Stimulated activated CD4-positive, alpha-beta T cell treated with anti-CD3 and anti-CD28 coated beads, Interleukin-15, amount 100 ng/mL, for 48 hours (primary cell): ENCODE data around the gene PIK3C3.
"Not testable (repeated sequence)": the region's sequence is repeated elsewhere in the genome, so short reads cannot be mapped to it uniquely, and the experiment has no call there.

ENCODE experiments used
- DNase-seq, 2 donors: peaks; one replicate each; pipeline ENCODE4 v3.0.0-alpha.2; 2020; ENCODE audit warnings: low read depth in 2 of 2

Gene PIK3C3

DNA sequence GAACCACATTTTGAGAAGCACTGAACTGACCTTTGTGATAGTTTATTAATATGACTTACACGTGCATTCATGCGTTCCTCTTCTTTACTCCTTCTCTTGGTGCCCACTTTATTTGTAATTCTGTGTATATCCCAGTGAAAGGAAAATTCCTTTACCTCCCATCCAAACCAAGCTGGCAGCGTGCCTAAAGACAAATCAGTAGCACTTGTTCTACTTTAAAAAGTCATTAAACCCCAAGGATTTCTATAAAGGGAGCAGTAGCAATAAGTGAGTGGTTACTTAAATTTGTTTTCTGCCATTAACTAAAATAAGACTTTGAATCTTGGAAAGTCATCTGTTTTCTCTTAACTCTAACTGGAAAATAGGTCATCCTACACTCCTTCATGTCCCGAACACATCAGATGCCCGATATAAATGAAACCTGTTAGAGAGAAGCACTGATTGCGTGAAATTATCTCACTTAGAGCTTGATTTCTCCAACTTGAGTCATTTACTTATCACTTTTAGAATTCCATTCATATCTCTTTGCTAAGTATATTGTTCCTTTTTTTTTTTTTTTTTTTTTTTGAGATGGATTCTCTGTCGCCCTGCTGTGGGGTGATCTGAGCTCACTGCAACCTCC is 10.7 kb downstream of the PIK3C3 start:
- no peak for DNase-seq

DNA sequence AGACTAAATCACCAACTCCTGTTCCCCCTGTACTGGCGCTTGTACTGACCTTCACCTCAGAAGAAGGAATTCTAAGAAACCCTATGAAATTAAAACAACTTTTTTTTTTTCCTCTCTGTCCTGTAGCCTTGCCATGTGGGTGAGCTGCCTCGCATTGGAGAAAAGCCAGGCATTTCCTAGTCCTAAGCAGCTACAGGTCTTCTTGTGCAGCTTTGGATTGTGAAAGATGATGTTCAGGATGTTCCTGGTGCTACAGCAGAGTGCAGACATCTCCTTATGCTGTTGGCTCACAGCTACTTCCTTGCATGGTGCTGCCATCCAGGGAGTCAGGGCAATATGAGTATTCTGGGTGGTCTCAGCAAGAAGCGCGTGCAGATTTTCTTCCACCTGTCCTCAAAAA is 11.9 kb downstream of the PIK3C3 start:
- no peak for DNase-seq

- DNase-seq = no peak
Measured at GRCh38 chr18:41967680-41968079, 12.6 kb downstream of the PIK3C3 start.

DNA sequence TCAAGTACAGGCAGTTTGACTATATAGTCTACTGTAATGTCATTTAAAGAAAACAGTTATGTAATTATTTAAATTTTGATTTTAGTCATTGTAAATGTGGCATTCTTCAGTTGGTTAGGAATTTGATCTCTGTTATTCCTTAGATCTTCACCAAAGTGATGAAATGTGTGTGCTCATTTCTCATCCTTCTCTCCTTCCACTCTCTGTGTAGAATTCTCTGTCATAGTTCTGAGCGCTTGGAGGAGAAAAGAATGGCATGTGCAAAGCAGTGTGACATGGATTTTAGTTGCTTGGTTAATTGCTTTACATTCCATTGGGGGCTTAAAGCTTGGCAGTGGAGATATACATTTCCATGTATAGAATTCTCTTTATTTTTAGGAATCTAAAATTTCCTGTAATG is 14.8 kb downstream of the PIK3C3 start:
- no peak for DNase-seq

DNA sequence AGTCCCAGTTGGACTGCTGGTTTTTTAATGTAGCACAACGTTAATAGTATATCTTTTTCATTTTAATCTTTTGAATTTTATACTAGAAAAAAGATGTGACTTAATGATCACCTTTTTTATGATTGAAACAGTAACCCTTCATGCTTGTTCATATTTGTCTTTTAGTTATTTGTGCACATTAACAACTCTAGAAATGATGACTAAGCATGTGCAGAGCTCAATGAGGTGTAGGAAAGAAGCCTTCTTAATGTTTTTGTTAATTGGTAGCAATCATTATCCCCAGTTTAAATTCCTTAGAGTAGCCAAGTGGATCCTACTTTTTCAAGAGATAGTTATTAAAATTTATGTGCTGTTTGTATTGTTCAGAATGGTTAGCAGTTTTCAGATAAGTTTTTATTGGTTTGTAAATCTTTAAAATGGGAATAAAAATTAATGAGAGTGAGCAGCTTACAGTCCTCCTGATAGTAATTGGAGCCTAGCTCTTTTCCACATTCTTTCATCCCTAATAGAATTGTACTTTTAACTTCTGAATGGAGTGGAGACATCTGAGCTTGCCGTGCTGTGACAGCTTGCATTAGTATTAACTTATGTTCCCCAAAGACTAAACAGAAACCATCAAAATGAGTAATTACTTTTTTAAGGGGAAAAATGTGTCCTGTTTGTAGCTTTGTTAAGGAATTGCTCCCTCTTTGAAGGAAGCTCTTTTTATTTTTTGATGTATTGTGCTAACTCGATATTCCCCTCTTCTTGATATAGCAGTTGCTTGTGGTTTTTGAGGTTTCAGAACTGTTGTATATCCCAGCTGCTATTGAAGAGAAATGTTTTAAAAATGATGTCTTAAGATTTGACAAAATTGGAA is 17.3 kb downstream of the PIK3C3 start:
- DNase-seq = no peak

GRCh38 chr18:41973983-41974382 is 18.9 kb downstream of the PIK3C3 start:
- no peak for DNase-seq

DNA sequence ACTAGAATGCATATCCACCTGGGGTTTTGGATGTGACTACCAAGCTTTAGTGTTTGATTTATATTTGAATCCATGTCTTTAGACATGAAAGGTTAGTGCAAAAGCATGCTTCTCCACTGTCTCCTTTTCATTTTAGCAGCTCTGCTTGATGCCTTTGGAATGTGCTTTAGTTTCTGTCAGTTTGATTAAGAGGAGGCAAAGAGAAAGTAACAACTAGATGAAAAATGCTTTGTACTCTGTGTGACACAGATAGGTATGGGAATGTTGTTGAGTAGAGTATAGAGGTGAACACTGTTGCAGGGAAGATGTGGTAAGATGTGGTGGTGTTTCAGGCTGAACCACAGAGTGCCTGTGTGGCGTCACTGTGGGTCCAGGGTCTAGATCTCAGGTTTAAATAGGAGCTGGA is 19.8 kb downstream of the PIK3C3 start:
- DNase-seq = no peak

DNA sequence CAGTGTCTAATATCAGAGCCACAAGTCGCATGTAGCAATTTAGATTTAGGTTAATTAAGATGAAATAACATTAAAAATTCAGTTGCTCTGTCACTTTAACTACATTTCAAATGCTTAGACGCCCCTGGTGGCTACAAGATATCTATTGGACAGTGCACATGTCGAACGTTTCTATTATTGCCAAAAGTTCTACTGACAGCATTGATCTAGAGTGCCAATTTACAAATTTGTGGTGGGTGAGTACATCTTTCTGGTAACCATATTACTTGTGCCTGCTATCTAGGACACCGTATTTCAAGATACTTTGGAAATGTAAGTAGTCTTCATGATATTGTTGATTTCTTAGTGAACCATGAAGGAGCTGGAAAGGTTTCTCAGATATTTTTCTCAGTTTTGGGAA is 20.2 kb downstream of the PIK3C3 start:
- DNase-seq = no peak

DNA sequence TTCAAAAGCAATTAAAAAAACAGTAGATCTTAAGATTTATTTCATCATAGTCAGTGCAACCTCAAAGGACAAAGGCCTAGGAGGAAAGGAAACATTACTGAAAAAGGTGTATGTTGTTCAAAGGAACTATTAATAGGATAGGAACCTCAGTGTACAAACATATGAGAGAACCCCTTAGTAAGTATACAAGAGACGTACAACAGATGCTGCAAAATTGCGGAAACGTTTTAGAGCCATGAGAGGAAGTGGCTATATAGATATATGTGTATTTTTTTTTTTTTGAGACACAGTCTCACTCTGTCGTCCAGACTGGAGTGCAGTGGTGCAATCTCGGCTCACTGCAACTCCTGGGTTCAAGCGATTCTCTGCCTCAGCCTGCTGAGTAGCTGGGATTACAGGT is 22.2 kb downstream of the PIK3C3 start:
- DNase-seq = no peak

GRCh38 chr18:41982942-41983660 is 28.1 kb downstream of the PIK3C3 start:
- no peak for DNase-seq

DNA sequence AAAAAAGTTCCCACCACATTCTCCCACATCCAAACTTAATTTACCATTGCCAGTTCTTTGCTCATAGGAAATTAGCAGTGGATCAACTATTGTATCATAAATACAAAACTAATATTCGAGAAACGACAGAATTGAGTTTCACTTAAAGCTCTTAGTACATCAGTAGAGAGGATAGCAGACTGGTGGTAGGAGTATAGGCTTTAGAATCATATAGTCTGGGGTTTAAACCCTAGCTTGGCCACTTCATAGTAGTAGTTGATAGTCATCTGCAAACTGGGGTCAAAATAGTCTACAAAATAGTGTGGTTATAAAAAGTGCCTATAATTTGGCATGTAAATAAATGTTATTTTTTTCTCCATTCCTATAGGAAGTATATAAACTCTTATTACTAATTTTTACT is 30.9 kb downstream of the PIK3C3 start:
- no peak for DNase-seq

GRCh38 chr18:41989508-41989907 is 34.5 kb downstream of the PIK3C3 start:
- no peak for DNase-seq

- DNase-seq = no peak
Measured at GRCh38 chr18:41992066-41992465, 37.0 kb downstream of the PIK3C3 start.

DNA sequence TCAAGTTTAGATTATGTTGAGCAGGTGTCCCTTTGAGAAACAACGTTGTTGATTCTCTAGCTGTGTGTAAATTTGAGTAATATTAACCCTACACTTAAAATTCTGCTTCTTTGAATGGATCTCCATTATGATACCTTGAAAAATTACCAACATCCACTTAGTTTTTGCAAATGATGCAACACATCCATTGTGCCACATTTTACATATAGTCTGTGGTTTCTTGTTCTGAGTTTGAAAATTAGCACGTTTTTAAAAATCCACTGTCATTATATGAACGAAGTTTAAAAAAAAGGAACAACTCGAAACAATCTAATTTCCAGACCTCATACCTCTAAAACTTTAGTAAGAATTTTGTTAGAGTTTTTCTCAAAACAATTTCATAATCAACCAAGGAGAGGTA is 37.7 kb downstream of the PIK3C3 start:
- DNase-seq = no peak

DNA sequence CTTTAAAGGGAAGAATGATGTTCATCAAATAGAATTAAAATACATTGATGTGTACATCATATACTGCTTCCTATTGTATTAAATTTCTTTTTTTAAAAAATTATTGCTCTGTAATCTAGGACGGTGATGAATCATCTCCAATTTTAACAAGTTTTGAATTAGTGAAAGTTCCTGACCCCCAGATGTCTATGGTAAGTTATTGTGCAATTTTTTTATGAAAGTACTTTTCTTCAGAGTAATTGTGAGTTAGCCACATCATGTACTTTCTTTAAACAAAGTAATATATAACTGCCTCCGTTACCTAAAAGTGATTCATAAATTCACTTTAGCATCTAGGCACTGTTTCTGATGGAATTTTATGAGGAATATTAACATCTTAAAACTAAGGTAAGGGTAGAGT is 38.1 kb downstream of the PIK3C3 start:
- DNase-seq = no peak

GRCh38 chr18:41996020-41996419 is 41.0 kb downstream of the PIK3C3 start:
- no peak for DNase-seq

DNA sequence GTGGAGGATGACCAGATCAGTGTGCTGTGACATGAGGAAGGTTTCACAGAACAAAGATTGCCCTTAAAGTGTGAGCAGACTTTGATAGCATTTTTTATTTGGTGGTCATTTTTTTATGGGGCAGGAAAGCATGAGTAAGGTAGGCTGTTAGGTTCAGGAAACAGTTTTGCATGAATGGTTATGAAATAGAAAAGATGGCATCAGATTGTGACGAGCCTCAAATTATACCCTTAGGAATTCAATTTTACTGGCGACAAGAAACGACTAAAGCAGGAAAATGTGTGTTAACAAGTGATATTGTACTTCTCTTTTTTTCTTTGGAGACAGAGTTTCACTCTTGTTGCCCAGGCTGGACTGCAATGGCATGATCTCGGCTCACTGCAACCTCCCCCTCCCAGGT is 44.7 kb downstream of the PIK3C3 start:
- DNase-seq = no peak

DNA sequence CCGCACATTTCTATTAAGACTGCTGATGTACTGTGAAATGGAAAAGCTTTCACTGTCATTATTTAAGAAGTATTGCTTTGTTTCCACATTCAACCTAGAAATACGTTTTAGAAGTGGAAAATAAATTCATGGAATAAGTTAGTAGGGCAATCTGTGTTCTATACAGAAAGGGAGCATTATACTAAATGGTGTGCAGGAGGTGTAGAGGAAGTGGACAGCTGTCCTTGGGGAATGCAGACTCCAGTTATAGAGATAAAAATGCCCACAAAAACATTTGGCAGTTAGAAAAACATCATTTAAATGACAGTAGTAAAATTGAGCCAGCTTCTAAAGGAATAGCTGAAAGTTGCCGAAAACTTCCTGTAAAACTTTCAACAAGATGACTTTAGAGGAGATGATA is 46.8 kb downstream of the PIK3C3 start:
- DNase-seq = no peak

GRCh38 chr18:42004653-42005052 is 49.6 kb downstream of the PIK3C3 start:
- DNase-seq = no peak

- no peak for DNase-seq
Measured at GRCh38 chr18:42005782-42006181, 50.7 kb downstream of the PIK3C3 start.

- DNase-seq = not testable (repeated sequence)
Measured at GRCh38 chr18:42009457-42009856, 54.4 kb downstream of the PIK3C3 start.

GRCh38 chr18:42011053-42011452 is 56.0 kb downstream of the PIK3C3 start:
- no peak for DNase-seq

DNA sequence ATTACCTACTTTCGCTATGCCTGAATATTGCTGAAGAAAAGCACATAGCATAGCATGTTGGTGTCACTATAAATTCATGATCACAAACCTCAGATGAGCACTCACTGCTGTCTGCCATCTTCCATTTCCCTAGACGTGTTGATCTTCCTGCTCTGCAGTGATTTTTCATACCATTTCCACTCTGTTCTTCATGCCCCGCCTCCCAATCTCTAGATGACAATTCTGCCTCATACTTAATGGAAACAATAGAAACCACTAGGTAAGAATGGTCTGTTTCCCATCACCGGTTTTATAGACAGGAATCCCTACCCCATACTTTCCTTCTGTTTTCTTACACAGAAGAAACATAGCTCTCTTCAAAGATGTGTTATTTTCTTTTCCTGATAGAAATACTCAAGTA is 63.8 kb downstream of the PIK3C3 start:
- DNase-seq = no peak
